Smooth muscle cell (in vitro differentiated cells): ENCODE measurements around the gene D2HGDH. TPM values are rescaled to one million over a fixed set of nuclear protein-coding genes. Genes with fewer than 3 reads are reported as not detected.

ENCODE experiments used
- DNase-seq: peaks from one replicate; lab custom pipeline; 2025; ENCODE audit not compliant: unreplicated experiment; lab: John Stamatoyannopoulos, UW
- H2AFZ ChIP-seq: fragments of 200-600 bp; sonication (generic); 2 replicates; pipeline ENCODE4 v1.6.0; 2016; ENCODE audit warnings: antibody characterized with exemption, low read depth, mild to moderate bottlenecking
- H3F3A ChIP-seq: fragments of 200-600 bp; sonication (generic); 2 replicates; pipeline ENCODE4 v1.6.0; 2017; ENCODE audit warnings: antibody characterized with exemption, low read depth
- H3K27ac ChIP-seq: fragments of 200-600 bp; sonication (generic); 2 replicates; pipeline ENCODE4 v1.5.1; 2016; ENCODE audit warnings: low read depth, mild to moderate bottlenecking
- H3K27me3 ChIP-seq: fragments of 200-600 bp; sonication (generic); 2 replicates; pipeline ENCODE4 v1.6.1; 2016; ENCODE audit warnings: low read depth, mild to moderate bottlenecking
- H3K36me3 ChIP-seq: fragments of 200-600 bp; sonication (generic); 2 replicates; pipeline ENCODE4 v1.5.1; 2016; ENCODE audit warnings: low read depth
- H3K4me1 ChIP-seq: fragments of 200-600 bp; sonication (generic); 2 replicates; pipeline ENCODE4 v1.5.1; 2016; ENCODE audit warnings: low read depth
- H3K4me2 ChIP-seq: fragments of 200-600 bp; sonication (generic); 2 replicates; pipeline ENCODE4 v1.6.0; 2016; ENCODE audit warnings: mild to moderate bottlenecking
- H3K4me3 ChIP-seq: fragments of 200-600 bp; sonication (generic); 2 replicates; pipeline ENCODE4 v1.5.1; 2016; ENCODE audit warnings: mild to moderate bottlenecking
- H3K79me2 ChIP-seq: fragments of 200-600 bp; sonication (generic); 2 replicates; pipeline ENCODE4 v1.6.0; 2016; ENCODE audit warnings: low read depth, mild to moderate bottlenecking
- H3K9ac ChIP-seq: fragments of 200-600 bp; sonication (generic); 2 replicates; pipeline ENCODE4 v1.6.0; 2016; ENCODE audit warnings: low read depth
- H3K9me3 ChIP-seq: fragments of 200-600 bp; sonication (generic); replicated peaks from 2 replicates; pipeline ENCODE4 v1.5.1; 2016; ENCODE audit warnings: low read depth
- H4K20me1 ChIP-seq: fragments of 200-600 bp; sonication (generic); 2 replicates; pipeline ENCODE4 v1.6.0; 2016; ENCODE audit warnings: low read depth
- CTCF ChIP-seq: fragments of 200-600 bp; sonication (generic); IDR thresholded peaks from 2 replicates; pipeline ENCODE4 v1.5.1; 2017; ENCODE audit warnings: borderline replicate concordance, mild to moderate bottlenecking, antibody characterized with exemption; ENCODE audit not compliant: insufficient read depth, poor library complexity, severe bottlenecking
- WGBS: methylation state at CpG from one replicate; pipeline ENCODE4 v1.1.7; 2016; ENCODE audit warnings: low lambda C conversion rate; 5-methylcytosine and 5-hydroxymethylcytosine counted together
- polyA plus RNA-seq: library from polyadenylated mRNA; unstranded; fragments of >200 nt; fragmentation: Nextera tagmentation; extraction: Ambion mirVana; gene quantifications from 2 replicates; pipeline ENCODE4 v1.2.1, GENCODE V29; 2016
- total RNA-seq: library from RNA; depleted of rRNA; stranded (reverse); fragments of >200 nt; gene quantifications from 2 replicates; pipeline ENCODE4 v1.2.3, GENCODE V29; 2014

Gene D2HGDH
- total and polyA plus RNA-seq, 2 experiments from 2014 or later: 3.7 to 20.7 TPM

GRCh38 chr2:241724259-241724974, 10.0 kb upstream of the D2HGDH start:
- H3K79me2 ChIP-seq: no peaks in the 10 kb centered on the region
- H3K4me1 ChIP-seq: no peaks in the 10 kb centered on the region
- no peak overlapping the region for H2AFZ ChIP-seq
- no peaks in the 10 kb centered on the region for H3K36me3 ChIP-seq
- H3K4me3 ChIP-seq: no peak overlapping the region
- H4K20me1 ChIP-seq: no peaks in the 10 kb centered on the region
- 94% methylated on average over 40 of the region's 41 CpGs for WGBS
- no peak overlapping the region for H3K9ac ChIP-seq
- H3K4me2 ChIP-seq: no peak overlapping the region
- TF ChIP-seq CTCF: no peak
- no peak overlapping the region for H3K27ac ChIP-seq
- no peak for DNase-seq
- H3F3A ChIP-seq: no peaks in the 10 kb centered on the region
- H3K9me3 ChIP-seq: no peaks in the 10 kb centered on the region
- no peaks in the 10 kb centered on the region for H3K27me3 ChIP-seq

DNA sequence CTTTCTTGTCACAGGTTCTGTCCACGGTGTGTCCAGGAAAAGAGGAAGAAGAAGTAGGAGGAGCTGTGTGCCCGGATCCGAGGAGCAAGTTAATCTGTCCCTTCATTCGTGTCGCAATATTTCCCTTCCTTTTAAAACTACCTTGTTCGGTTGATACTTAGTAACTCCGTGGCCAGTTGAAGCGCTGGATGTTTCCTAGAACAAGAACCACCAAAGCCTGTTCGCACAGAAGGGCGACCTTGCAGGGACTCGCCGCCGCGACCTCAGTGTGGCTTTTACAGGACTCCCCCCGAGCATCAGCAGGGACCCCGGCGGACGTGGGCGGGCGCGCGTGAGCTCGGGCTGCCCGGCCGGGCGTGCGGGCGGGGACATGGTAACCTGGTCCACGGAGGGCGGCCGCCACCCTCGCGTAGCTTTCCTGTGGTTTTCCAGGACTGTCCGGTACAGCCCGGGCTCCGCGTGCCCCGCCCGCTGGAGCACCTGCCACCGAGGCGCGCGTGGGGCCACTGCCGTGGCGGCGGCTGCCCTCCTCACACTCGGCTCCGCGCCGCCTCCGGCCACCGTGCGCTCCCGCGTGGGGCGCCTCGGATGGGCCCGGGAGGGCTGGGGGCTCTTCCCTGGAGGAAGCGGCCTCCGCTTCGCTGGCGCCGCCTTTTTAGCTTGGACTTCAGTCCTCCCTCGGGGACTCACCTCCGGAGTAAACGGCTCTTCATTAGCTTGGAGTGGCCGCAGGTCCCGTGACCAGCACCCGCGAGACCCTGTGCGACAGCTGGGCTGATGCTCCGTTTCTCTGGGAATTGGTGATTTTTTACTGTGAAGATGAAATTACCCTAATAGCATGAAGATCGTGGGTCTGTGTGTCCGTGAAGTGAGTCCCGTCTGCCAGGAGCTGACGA, 9.2 kb upstream of the D2HGDH start:
- no peaks in the 10 kb centered on the region for H3K4me1 ChIP-seq
- no peak overlapping the region for H2AFZ ChIP-seq
- H3K4me2 ChIP-seq: no peak overlapping the region
- H3K27me3 ChIP-seq: no peaks in the 10 kb centered on the region
- H3K9me3 ChIP-seq: no peaks in the 10 kb centered on the region
- H4K20me1 ChIP-seq: no peaks in the 10 kb centered on the region
- H3K9ac ChIP-seq: no peak overlapping the region
- no peak overlapping the region for H3K27ac ChIP-seq
- DNase-seq: no peak
- TF ChIP-seq CTCF: no peak
- WGBS: 98% methylated on average over 58 of the region's 76 CpGs
- no peak overlapping the region for H3K4me3 ChIP-seq
- no peaks in the 10 kb centered on the region for H3K79me2 ChIP-seq
- no peaks in the 10 kb centered on the region for H3F3A ChIP-seq
- no peaks in the 10 kb centered on the region for H3K36me3 ChIP-seq

DNA sequence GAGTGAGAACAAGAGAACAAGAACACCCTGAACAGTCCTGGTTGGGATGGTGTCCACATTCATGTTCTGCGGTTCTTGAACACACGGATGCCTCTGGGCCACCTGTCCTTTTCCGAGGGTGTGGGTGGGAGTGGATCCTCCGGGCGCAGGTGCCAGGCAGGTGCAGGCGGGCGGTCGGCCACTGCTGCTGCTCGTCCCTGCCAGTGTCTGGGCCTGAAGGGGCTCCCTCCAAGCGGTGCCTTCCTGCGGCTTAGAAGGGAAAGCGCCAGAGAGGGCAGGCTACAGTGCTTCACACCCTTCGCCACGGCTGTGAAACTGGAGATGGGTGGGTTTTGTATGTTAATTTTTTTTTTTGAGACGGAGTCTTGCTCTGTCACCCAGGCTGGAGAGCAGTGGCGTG, 8.0 kb upstream of the D2HGDH start:
- H2AFZ ChIP-seq: no peak overlapping the region
- H3K9me3 ChIP-seq: no peaks in the 10 kb centered on the region
- H3K4me2 ChIP-seq: no peak overlapping the region
- H3K4me1 ChIP-seq: no peaks in the 10 kb centered on the region
- H3F3A ChIP-seq: no peaks in the 10 kb centered on the region
- H3K4me3 ChIP-seq: no peak overlapping the region
- WGBS: 96% methylated on average over 16 of the region's 16 CpGs
- no peaks in the 10 kb centered on the region for H3K27me3 ChIP-seq
- peak overlapping the region; percentile 38 for H3K27ac ChIP-seq
- DNase-seq: no peak
- no peaks in the 10 kb centered on the region for H4K20me1 ChIP-seq
- H3K79me2 ChIP-seq: no peaks in the 10 kb centered on the region
- TF ChIP-seq CTCF: no peak
- no peaks in the 10 kb centered on the region for H3K36me3 ChIP-seq
- H3K9ac ChIP-seq: no peak overlapping the region
